ENCODE data around the gene SSBP3. TPM values are rescaled to one million over a fixed set of nuclear protein-coding genes. Genes with fewer than 3 reads are reported as not detected.

Gene SSBP3
- total and polyA plus RNA-seq, 2 of the 13 experiments (the other 11 are each of a cell fraction or from before 2014, with no cell fraction given) = 8.5 to 17.6 TPM

DNA sequence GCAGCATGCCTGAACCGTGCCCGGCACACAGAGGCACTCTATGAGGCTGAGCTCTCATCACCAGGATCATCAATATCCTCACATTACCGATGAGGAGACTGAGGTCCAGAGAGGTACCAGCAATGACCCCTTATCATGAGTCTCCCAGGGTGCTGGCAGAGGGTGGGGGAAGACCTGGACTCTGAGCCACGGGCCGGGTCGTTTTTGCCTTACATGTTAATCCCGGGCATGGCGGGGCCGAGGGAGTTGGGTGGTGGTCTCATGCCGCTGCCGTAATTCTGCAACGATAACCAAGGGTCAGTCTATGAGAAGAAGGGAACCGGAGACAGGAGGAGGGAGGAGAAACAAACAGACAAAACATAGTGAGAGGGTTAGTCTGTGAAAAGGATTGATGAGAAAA is 163.2 kb downstream of the SSBP3 start:
- intact Hi-C loops (cut with micrococcal nuclease; ENCODE audit: unreplicated experiment) = no loop called here
- BruUV-seq (replicated peaks) = no TSS peak
- Histone ChIP-seq H3K9ac (ENCODE audit: insufficient read depth, low read depth, low read length) (no peak overlapping the region), H3K4me3 (replicated peaks in 1 of 3; ENCODE audit: insufficient read depth in 1 of 3, low read depth in 2 of 3, low read length in 3 of 3) (no peak overlapping the region), H2AFZ (ENCODE audit: low read length) (no peak overlapping the region), H3K9me3 (ENCODE audit: low read length) (no peaks in the 10 kb centered on the region), H3K36me3 (replicated peaks in 1 of 2; ENCODE audit: control insufficient read depth in 1 of 2, insufficient read depth in 2 of 2, low read length in 2 of 2) (peaks cover 4 to 11% of the 10 kb centered on the region in 2 experiments; a peak in 4 of 5 replicates), H4K20me1 (ENCODE audit: insufficient read depth, low read length) (no peaks in the 10 kb centered on the region), H3K27me3 (ENCODE audit: control insufficient read depth in 1 of 2, insufficient read depth in 2 of 2, low read length in 2 of 2) (no peaks in the 10 kb centered on the region), H3K27ac (ENCODE audit: extremely low read length, insufficient read depth, low read length) (no peak overlapping the region), H3K79me2 (ENCODE audit: insufficient read depth, low read length) (no peaks in the 10 kb centered on the region), H3K4me2 (ENCODE audit: low read depth, low read length) (no peak overlapping the region), H3K4me1 (ENCODE audit: insufficient read depth, low read length) (no peaks in the 10 kb centered on the region)
- WGBS (ENCODE audit: low lambda C conversion rate) = 93% methylated on average over 13 of the region's 13 CpGs
- no peak for ATAC-seq
- ChIA-PET CTCF (ENCODE audit: low intra/inter-chr PET ratio, low total read pairs) (no interaction called here), POLR2A (no interaction called here)
- FAIRE-seq = no peak
- no peak for DNase-seq (ENCODE audit: low spot score)
- in situ Hi-C loops (cut with HindIII; ENCODE audit: extremely low pct_ligation_motif_present, low pct_unique_long_range_greater_than_20kb) = no loop called here
- TF ChIP-seq ZFP91 (CRISPR knock-in tag; IDR thresholded peaks at IDR 0.05; ENCODE audit: borderline replicate concordance) (no peak), ZNF329 (CRISPR knock-in tag; IDR thresholded peaks at IDR 0.05; ENCODE audit: low read depth) (no peak), ZNF879 (CRISPR knock-in tag; IDR thresholded peaks at IDR 0.05) (no peak), ZNF160 (CRISPR knock-in tag; IDR thresholded peaks at IDR 0.05) (no peak), KLF12 (CRISPR knock-in tag; IDR thresholded peaks at IDR 0.05; ENCODE audit: borderline replicate concordance) (no peak)

DNA sequence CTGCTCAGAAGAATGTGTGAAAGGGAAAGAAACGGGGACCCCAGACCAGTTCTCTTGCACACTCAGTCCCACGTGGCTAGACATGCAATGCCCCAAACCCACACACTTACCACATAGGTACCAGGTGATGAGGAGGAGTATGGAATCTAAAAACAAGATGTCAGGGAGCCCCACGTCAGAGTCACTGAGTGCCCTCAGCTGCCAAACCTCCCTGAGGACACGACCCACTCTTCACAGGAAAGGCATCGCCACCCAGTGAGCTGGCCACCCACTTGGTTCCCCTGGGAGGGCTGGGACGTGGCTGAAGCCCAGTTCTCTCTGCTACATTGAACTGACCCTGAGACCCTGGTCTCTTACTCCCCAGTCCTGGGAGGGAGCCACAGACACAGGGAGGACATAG is 164.8 kb downstream of the SSBP3 start:
- H2AFZ ChIP-seq (ENCODE audit: low read length) = no peak overlapping the region
- in situ Hi-C loops (cut with HindIII; ENCODE audit: extremely low pct_ligation_motif_present, low pct_unique_long_range_greater_than_20kb) = no loop called here
- ChIA-PET POLR2A (no interaction called here), CTCF (ENCODE audit: low intra/inter-chr PET ratio, low total read pairs) (no interaction called here)
- H3K4me1 ChIP-seq (ENCODE audit: insufficient read depth, low read length) = no peaks in the 10 kb centered on the region
- H3K27me3 ChIP-seq (ENCODE audit: control insufficient read depth in 1 of 2, insufficient read depth in 2 of 2, low read length in 2 of 2) = no peaks in the 10 kb centered on the region
- no peaks in the 10 kb centered on the region for H3K79me2 ChIP-seq (ENCODE audit: insufficient read depth, low read length)
- peaks cover 15 to 19% of the 10 kb centered on the region in 2 experiments; a peak in 4 of 5 replicates for H3K36me3 ChIP-seq (replicated peaks in 1 of 2; ENCODE audit: control insufficient read depth in 1 of 2, insufficient read depth in 2 of 2, low read length in 2 of 2)
- DNase-seq (ENCODE audit: low spot score) (no peak), ATAC-seq (no peak), FAIRE-seq (no peak)
- WGBS (ENCODE audit: low lambda C conversion rate) = 91% methylated on average over 5 of the region's 6 CpGs
- no peaks in the 10 kb centered on the region for H3K9me3 ChIP-seq (ENCODE audit: low read length)
- BruUV-seq (replicated peaks) = no TSS peak
- intact Hi-C loops (cut with micrococcal nuclease; ENCODE audit: unreplicated experiment) = no loop called here
- H3K9ac ChIP-seq (ENCODE audit: insufficient read depth, low read depth, low read length) = no peak overlapping the region
- H4K20me1 ChIP-seq (ENCODE audit: insufficient read depth, low read length) = no peaks in the 10 kb centered on the region
- H3K4me2 ChIP-seq (ENCODE audit: low read depth, low read length) = no peak overlapping the region
- no peak overlapping the region for H3K27ac ChIP-seq (ENCODE audit: extremely low read length, insufficient read depth, low read length)
- H3K4me3 ChIP-seq (replicated peaks in 1 of 3; ENCODE audit: insufficient read depth in 1 of 3, low read depth in 2 of 3, low read length in 3 of 3) = no peak overlapping the region
- TF ChIP-seq MED13 (CRISPR knock-in tag; IDR thresholded peaks at IDR 0.05) (no peak), RNF219 (CRISPR knock-in tag; IDR thresholded peaks at IDR 0.05) (no peak), EEA1 (CRISPR knock-in tag; IDR thresholded peaks at IDR 0.05; ENCODE audit: borderline replicate concordance) (no peak), SUZ12 (IDR thresholded peaks at IDR 0.05; ENCODE audit: low read depth, low read length) (no peak), CBX5 (CRISPR knock-in tag; IDR thresholded peaks at IDR 0.05; ENCODE audit: borderline replicate concordance) (no peak), ZNF781 (CRISPR knock-in tag; IDR thresholded peaks at IDR 0.05; ENCODE audit: borderline replicate concordance, not compliant biosample characterization) (no peak), ZNF101 (CRISPR knock-in tag; IDR thresholded peaks at IDR 0.05; ENCODE audit: borderline replicate concordance, low read depth) (no peak), JUN (CRISPR knock-in tag; IDR thresholded peaks at IDR 0.05) (no peak), ZNF414 (CRISPR knock-in tag; IDR thresholded peaks at IDR 0.05) (no peak), ZMYM3 (CRISPR knock-in tag; IDR thresholded peaks at IDR 0.05) (no peak), ZFP82 (CRISPR knock-in tag; IDR thresholded peaks at IDR 0.05; ENCODE audit: borderline replicate concordance) (no peak)
